MM.1S (cell line): ENCODE results near the gene ACO1.

Experiments used
- DNase-seq: peaks from one replicate; pipeline ENCODE4 v3.0.0-alpha.2; 2015
- H2AFZ ChIP-seq: fragments of 300-600 bp; sonication (generic); 2 replicates; pipeline ENCODE4 v1.6.0; 2016; ENCODE audit warnings: antibody characterized with exemption, low read length
- H3F3A ChIP-seq: fragments of 300-600 bp; sonication (generic); 2 replicates; pipeline ENCODE4 v1.6.1; 2016; ENCODE audit warnings: mild to moderate bottlenecking, antibody characterized with exemption, low read length, moderate library complexity, mixed read lengths; ENCODE audit not compliant: insufficient read depth
- H3K27ac ChIP-seq: fragments of 300-600 bp; sonication (generic); 2 replicates; pipeline ENCODE4 v1.5.1; 2016; ENCODE audit warnings: mild to moderate bottlenecking, low read length
- H3K27me3 ChIP-seq: fragments of 300-600 bp; sonication (generic); replicated peaks from 2 replicates; pipeline ENCODE4 v1.6.0; 2016; ENCODE audit warnings: low read length; ENCODE audit not compliant: insufficient read depth
- H3K36me3 ChIP-seq: fragments of 300-600 bp; sonication (generic); replicated peaks from 2 replicates; pipeline ENCODE4 v1.6.1; 2016; ENCODE audit warnings: mild to moderate bottlenecking, low read length, mixed read lengths; ENCODE audit not compliant: insufficient read depth
- H3K4me1 ChIP-seq: fragments of 300-600 bp; sonication (generic); 2 replicates; pipeline ENCODE4 v1.6.1; 2016; ENCODE audit warnings: low read length, mixed read lengths
- H3K4me2 ChIP-seq: fragments of 300-600 bp; sonication (generic); 2 replicates; pipeline ENCODE4 v1.6.0; 2016; ENCODE audit warnings: low read depth, low read length
- H3K4me3 ChIP-seq: fragments of 300-600 bp; sonication (generic); 2 replicates; pipeline ENCODE4 v1.5.1; 2016; ENCODE audit warnings: low read length, mixed read lengths
- H3K79me2 ChIP-seq: fragments of 300-600 bp; sonication (generic); 2 replicates; pipeline ENCODE4 v1.6.1; 2016; ENCODE audit warnings: mixed run types, low read length, mixed read lengths
- H3K9ac ChIP-seq: fragments of 300-600 bp; sonication (generic); 2 replicates; pipeline ENCODE4 v1.6.1; 2016; ENCODE audit warnings: low read length, mixed read lengths
- H3K9me2 ChIP-seq: fragments of 300-600 bp; sonication (generic); replicated peaks from 2 replicates; pipeline ENCODE4 v1.6.1; 2016; ENCODE audit warnings: mild to moderate bottlenecking, low read length, mixed read lengths; ENCODE audit not compliant: insufficient read depth
- H3K9me3 ChIP-seq: fragments of 300-600 bp; sonication (generic); replicated peaks from 2 replicates; pipeline ENCODE4 v1.6.1; 2016; ENCODE audit warnings: mild to moderate bottlenecking, low read length, mixed read lengths; ENCODE audit not compliant: insufficient read depth
- H4K20me1 ChIP-seq: fragments of 300-600 bp; sonication (generic); 2 replicates; pipeline ENCODE4 v1.6.1; 2016; ENCODE audit warnings: mild to moderate bottlenecking, low read length, moderate library complexity, mixed read lengths; ENCODE audit not compliant: insufficient read depth
- CTCF ChIP-seq: fragments of 300-600 bp; sonication (generic); IDR thresholded peaks from 2 replicates; pipeline ENCODE4 v1.5.1; 2016; ENCODE audit warnings: antibody characterized with exemption, low read length, mixed read lengths
- EZH2 ChIP-seq: fragments of 300-600 bp; sonication (generic); optimal IDR thresholded peaks from 2 replicates; pipeline ENCODE3; 2017; ENCODE audit warnings: low read depth, mild to moderate bottlenecking, antibody characterized with exemption, low read length, mixed read lengths
- EZH2phosphoT487 ChIP-seq: fragments of 300-600 bp; sonication (generic); IDR thresholded peaks from 2 replicates; pipeline ENCODE4 v1.6.1; 2018; ENCODE audit warnings: antibody characterized with exemption, low read length

The ACO1 gene

GRCh38 chr9:32424616-32425015 lies 40.2 kb downstream of the ACO1 start:
- no peaks in the 10 kb centered on the region for H3K9me2 ChIP-seq
- no peaks in the 10 kb centered on the region for H3K79me2 ChIP-seq
- no peaks in the 10 kb centered on the region for H3K4me1 ChIP-seq
- no peak overlapping the region for H2AFZ ChIP-seq
- no peaks in the 10 kb centered on the region for H3K36me3 ChIP-seq
- H3F3A ChIP-seq: no peaks in the 10 kb centered on the region
- no peaks in the 10 kb centered on the region for H3K27me3 ChIP-seq
- TF ChIP-seq EZH2phosphoT487: no peak
- TF ChIP-seq CTCF: no peak
- no peak for TF ChIP-seq EZH2
- no peak overlapping the region for H3K4me2 ChIP-seq
- H3K4me3 ChIP-seq: no peak overlapping the region
- no peaks in the 10 kb centered on the region for H4K20me1 ChIP-seq
- no peak for DNase-seq
- H3K27ac ChIP-seq: no peak overlapping the region
- H3K9ac ChIP-seq: no peak overlapping the region
- H3K9me3 ChIP-seq: no peaks in the 10 kb centered on the region

DNA sequence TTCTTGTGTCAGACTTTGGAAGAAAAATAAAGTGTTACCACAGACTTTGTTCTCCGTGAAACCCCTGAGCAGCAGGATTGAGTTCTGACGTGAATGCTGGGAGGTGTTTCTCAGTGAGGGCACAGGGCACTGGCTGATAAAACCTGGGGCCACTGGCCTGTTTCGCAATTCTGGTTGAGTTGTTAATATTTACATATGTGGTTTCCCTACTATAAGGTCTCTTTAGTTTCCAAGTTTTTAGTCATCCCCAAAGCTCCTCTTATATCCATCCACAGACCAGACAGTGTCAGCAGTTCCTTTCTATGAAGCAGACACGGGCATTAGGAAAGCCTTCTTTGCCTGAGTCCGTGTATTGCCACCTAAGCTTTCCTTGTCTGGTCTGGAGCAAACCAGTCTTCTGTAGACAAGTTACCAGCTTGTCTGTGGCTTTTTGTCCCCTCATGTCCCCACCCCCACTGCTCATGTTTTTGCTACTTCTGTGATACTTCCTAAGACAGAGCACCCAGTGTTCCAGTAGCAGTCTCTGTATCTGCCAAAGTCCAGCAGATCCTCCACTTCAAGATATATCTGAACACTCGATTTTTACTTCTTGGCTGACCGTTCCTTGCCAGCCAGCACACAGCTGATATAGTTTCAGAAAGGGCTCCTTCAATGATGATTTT lies 42.0 kb downstream of the ACO1 start:
- no peaks in the 10 kb centered on the region for H3K36me3 ChIP-seq
- H3K4me2 ChIP-seq: no peak overlapping the region
- TF ChIP-seq CTCF (no peak), EZH2phosphoT487 (no peak), EZH2 (no peak)

GRCh38 chr9:32427111-32427873 lies 42.8 kb downstream of the ACO1 start:
- no peak overlapping the region for H3K4me3 ChIP-seq
- H3K4me1 ChIP-seq: no peaks in the 10 kb centered on the region
- H3K9me3 ChIP-seq: no peaks in the 10 kb centered on the region
- no peak for TF ChIP-seq EZH2
- TF ChIP-seq EZH2phosphoT487: no peak
- TF ChIP-seq CTCF: no peak
- no peak overlapping the region for H2AFZ ChIP-seq
- H3K36me3 ChIP-seq: no peaks in the 10 kb centered on the region
- no peaks in the 10 kb centered on the region for H3K9me2 ChIP-seq
- H3K27ac ChIP-seq: no peak overlapping the region
- H3K79me2 ChIP-seq: no peaks in the 10 kb centered on the region
- H3K4me2 ChIP-seq: no peak overlapping the region
- no peaks in the 10 kb centered on the region for H4K20me1 ChIP-seq
- no peaks in the 10 kb centered on the region for H3F3A ChIP-seq
- no peak for DNase-seq
- H3K9ac ChIP-seq: no peak overlapping the region
- no peaks in the 10 kb centered on the region for H3K27me3 ChIP-seq

More for the DNA sequence above, 42.0 kb downstream of the ACO1 start:
- H3K4me3 ChIP-seq: no peak overlapping the region
- H2AFZ ChIP-seq: no peak overlapping the region
- H3K27me3 ChIP-seq: no peaks in the 10 kb centered on the region
- no peaks in the 10 kb centered on the region for H3K9me2 ChIP-seq
- no peaks in the 10 kb centered on the region for H3K9me3 ChIP-seq
- H3F3A ChIP-seq: no peaks in the 10 kb centered on the region
- H3K27ac ChIP-seq: no peak overlapping the region
- H3K9ac ChIP-seq: no peak overlapping the region
- no peak for DNase-seq
- no peaks in the 10 kb centered on the region for H4K20me1 ChIP-seq
- H3K79me2 ChIP-seq: no peaks in the 10 kb centered on the region
- H3K4me1 ChIP-seq: no peaks in the 10 kb centered on the region
